HFF-Myc (cell line): ENCODE measurements around the gene HAGHL.

Source experiments
- DNase-seq: peaks from one replicate; pipeline ENCODE4 v3.0.0-alpha.2; 2011; ENCODE audit warnings: low read depth; ENCODE audit errors: extremely low read depth
- H3K4me3 ChIP-seq: replicated peaks from 2 replicates; pipeline ENCODE4 v1.5.1; 2011; ENCODE audit warnings: low read depth, mild to moderate bottlenecking, control low read depth, low read length
- CTCF ChIP-seq: IDR thresholded peaks from 2 replicates; pipeline ENCODE4 v1.5.1; 2012; ENCODE audit warnings: mild to moderate bottlenecking, low read depth, low read length, control low read depth; ENCODE audit errors: missing control alignments

The HAGHL gene

GRCh38 chr16:680625-680945 is 46.3 kb upstream of the HAGHL start:
- no peak for DNase-seq
- no peak for TF ChIP-seq CTCF
- peak overlapping the region; percentile 83 for H3K4me3 ChIP-seq

GRCh38 chr16:680967-681745 is 45.8 kb upstream of the HAGHL start:
- peak overlapping the region; percentile 83 for H3K4me3 ChIP-seq
- no peak for TF ChIP-seq CTCF
- no peak for DNase-seq

- peak overlapping the region; percentile 83 for H3K4me3 ChIP-seq
- no peak for DNase-seq
- TF ChIP-seq CTCF, result no peak
These were observed 45.0 kb upstream of the HAGHL start for GRCh38 chr16:681746-682427.

GRCh38 chr16:682493-683395 is 44.2 kb upstream of the HAGHL start:
- peak overlapping the region; percentile 83 for H3K4me3 ChIP-seq
- DNase-seq, result no peak
- no peak for TF ChIP-seq CTCF

- peak overlapping the region; percentile 83 for H3K4me3 ChIP-seq
- DNase-seq, result no peak
- TF ChIP-seq CTCF, result no peak
These were observed 43.4 kb upstream of the HAGHL start for GRCh38 chr16:683396-684070.

- TF ChIP-seq CTCF, result no peak
- H3K4me3 ChIP-seq, result peak within 1 kb of the TSS; percentile 83
- DNase-seq, result peak; percentile 75
These were observed 42.7 kb upstream of the HAGHL start, which contains the start of gene JMJD8 for GRCh38 chr16:684071-684794. Gene JMJD8, minus strand, starts transcription at chr16:684334. Its CDS starts 15 bp downstream, at chr16:684319.
